GM19324 (cell line): Measurements from ENCODE around the gene KL.
A peak's percentile ranks its signal among the peaks of the same experiment; 100 is the strongest.

Experiments used
- ATAC-seq: cut with Tn5 transposase; IDR thresholded peaks from one replicate; pipeline ENCODE4 v1.9.1; 2021; ENCODE audit warnings: mild to moderate bottlenecking, moderate library complexity; ENCODE audit not compliant: unreplicated experiment, low FRiP score

The KL gene

DNA sequence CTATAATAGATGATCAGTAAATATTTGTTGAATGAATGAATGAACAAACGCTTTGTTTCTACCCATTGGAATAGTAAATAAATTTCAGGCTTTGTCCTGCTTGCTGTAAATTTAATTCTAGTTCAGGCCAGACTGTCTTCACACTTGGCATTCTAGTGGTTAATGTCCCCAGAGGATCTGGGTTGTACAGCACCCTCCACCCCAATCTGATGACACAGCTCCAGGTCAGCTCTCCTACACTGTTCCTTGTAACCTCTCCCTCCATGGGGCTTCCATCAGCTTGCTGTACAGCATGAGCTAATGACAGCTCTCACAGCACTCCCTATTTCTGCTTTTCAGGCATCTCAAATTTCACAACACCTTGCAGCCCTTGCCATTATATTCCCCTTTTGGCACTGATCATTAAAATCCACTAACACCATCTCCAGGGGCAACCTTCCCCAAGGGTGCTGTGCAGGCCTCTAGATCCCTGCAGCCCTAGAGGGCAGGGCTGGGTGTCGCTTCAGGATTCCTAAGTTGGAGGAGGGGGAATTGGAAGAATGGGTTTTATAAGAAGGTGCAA lies 12.7 kb upstream of the KL start:
- no peak for ATAC-seq

- ATAC-seq, result no peak
Observed at GRCh38 chr13:33004511-33004910, 11.7 kb upstream of the KL start.

DNA sequence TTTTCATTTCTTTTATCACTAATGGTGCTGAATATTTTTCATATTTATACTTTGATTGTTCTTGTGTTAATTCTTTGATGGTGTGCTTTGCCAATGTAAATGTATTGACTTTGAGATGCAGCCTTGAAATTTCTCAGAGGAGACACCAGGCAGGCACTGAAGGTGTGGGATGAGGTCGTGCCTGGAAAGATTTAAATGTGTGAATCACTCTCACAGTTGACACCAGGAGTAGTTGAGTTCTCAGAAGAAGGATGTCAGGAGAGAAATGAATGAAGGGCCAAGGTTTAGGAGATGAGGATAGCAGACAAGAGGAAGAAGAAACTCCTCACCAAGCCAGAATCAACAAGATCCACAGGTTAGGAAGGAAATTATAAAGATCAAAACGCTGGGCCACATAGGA lies 10.1 kb upstream of the KL start:
- ATAC-seq, result no peak

DNA sequence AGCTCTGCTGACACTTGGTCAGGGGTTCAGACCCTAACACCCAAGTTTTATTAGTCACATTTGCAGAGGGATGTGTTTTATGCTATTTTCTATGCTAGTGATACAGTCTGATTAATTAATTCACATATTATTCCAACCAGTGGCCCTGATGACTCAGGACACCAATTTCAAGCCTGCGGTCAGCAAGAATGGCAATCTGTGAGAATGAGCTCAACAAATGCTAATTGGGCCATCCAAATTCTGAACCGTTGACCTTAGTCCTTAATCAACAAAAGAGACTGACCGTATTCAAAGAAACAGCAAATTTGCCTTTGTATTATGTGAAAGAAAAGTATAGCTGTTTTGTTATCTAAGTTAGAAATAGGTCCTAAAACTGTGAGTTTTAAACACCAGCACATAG lies 9.6 kb upstream of the KL start:
- ATAC-seq, result no peak

- no peak for ATAC-seq
Observed at GRCh38 chr13:33007237-33007636, 9.0 kb upstream of the KL start.

DNA sequence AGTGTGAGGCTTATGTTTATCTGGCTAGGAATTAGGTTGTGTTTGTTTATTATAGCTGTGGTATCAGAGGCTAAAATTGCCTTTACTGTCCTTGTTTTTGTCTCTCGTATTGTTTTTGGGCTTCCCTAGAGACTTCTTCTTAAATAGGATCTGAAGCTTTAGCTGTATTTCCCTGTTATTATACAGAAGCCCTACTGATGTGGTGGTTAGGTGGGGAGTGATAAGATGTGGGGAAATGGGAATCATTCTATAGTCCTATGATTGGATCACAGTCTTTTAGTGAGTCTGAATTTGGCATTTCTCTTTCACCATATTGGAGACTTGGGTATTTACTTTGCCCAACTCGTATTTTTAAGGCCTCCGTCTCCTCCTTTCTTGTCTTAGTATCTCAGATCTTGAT lies 8.3 kb upstream of the KL start:
- no peak for ATAC-seq

DNA sequence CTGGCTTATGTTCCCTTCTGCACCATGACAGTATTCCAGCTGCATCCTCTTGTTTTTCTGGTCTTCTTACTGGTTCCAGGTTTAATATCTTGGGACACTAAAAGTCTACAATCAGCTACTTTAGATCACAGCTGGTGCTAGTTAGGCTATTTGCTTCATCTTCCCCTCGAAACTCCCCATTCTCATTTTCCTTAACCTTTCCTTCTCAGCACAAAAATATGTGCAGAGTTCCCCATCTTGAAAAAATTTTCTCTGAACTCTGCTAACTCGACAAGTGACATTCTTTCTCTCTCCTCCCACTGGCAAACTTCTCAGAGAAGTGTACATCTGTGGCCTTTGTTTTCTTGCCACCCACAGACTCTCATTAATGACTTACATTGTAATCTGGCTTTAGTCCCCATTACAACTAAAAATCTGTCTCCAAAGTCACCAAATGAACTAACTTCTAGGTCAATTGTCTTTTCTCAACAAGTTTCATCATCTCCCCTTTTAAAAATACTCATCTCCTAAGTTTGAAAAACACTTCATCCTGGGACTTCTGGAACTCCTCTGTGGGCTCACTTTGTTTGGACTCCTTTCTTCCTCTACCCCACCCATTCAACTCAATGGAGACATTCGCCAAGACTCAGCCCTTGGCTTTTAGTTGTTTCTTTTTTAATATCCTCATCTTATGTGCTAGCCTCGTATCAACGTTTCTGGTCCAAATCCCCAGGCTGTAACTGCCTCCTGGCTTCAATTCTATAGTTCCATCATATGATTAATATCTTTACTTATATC lies 7.1 kb upstream of the KL start:
- no peak for ATAC-seq

DNA sequence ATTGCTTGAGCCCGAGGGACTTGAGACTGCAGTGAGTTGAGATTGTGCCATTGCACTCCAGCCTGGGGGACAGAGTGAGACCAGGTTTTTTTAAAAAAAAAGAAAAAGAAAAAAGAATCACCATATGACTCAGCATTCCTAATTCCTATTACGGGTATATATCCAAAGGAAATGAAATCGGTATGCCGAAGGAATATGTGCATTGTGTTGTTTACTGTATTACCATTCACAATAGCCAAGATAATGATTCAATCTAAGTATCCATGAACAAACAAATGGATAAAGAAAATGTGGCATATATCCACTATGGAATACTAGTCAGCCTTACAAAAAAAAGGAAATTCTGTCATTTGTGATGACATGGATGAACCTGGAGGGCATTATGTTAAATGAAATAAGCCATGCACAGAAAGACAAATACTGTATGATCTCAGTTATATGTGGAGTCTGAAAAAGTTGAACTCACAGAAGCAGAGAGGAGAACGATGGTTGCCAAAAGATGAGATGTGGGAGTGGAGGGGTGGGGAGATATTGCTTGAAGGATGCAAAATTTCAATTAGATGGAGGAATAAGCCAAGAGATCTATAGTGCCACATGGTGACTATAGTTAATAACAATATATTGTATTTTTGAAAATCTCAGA lies 4.3 kb upstream of the KL start:
- ATAC-seq, result no peak

- ATAC-seq, result no peak
Observed at GRCh38 chr13:33014291-33014690, 1.9 kb upstream of the KL start.

- no peak for ATAC-seq
Observed at GRCh38 chr13:33015241-33015668, 968 bp upstream of the KL start.

DNA sequence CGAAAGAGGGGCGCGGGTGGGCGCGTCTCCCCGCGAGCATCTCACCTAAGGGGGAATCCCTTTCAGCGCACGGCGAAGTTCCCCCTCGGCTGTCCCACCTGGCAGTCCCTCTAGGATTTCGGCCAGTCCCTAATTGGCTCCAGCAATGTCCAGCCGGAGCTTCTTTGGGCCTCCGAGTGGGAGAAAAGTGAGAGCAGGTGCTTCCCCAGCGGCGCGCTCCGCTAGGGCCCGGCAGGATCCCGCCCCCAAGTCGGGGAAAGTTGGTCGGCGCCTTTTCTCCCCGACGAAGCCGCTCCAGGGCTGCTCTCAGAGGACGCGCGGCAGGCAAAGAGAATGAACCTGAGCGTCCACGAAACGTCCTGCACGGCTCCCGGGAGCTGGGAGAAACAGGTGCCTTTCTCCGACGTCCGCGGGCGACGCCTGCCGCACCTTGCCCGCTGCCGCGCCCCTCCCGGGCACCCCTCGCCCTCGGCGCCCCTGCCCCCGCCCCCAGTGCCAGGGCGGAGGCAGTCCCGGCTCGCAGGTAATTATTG lies 366 bp upstream of the KL start:
- ATAC-seq, result no peak

DNA sequence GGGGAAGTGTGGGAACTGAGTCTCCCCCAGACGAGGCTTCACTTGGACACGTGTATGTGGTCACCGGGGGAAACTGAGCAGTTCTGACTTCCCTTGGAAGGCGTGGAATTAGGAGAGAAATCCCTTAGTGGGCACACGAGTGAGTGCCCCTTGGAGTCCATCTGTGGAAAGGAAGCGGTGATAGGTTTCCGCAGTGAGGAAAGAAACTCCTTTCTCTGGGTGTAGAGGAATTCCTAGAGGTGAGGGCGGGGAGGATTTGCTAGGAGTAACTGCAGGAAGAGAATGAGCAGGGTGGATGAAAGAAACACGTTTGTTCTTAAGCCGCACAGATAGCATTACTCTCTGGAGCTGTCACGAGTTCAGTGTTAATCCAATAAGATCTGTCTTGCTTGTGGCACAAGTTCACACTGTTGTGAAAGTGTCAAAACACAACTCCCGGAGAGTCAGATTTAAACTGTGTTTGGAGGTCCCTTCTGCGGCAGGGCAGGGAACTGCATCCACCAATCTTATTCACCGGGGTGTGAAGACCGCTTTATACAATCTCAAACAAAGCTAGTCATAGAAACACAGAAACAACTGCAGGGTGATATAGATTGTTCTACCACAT lies 1.2 kb downstream of the KL start:
- peak; percentile 70 for ATAC-seq

DNA sequence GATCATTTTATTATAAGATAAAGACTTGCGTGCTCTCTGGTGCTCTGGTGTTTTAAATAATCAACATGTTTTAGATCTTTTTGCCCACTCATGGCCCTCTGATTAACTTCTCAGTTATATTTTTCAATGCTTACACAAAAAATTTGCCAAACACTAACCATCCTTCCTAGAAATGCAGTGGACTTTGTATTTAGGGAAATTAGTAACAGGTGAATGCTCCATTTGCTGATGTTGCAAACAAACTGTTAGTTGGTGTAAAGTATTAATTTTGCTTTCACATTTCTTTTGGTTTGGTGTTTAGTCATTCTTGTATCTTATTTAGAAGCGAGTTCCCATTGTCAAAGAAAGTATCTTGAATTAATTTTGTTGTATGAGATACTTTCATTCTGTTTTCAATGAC lies 2.7 kb downstream of the KL start:
- ATAC-seq, result no peak

DNA sequence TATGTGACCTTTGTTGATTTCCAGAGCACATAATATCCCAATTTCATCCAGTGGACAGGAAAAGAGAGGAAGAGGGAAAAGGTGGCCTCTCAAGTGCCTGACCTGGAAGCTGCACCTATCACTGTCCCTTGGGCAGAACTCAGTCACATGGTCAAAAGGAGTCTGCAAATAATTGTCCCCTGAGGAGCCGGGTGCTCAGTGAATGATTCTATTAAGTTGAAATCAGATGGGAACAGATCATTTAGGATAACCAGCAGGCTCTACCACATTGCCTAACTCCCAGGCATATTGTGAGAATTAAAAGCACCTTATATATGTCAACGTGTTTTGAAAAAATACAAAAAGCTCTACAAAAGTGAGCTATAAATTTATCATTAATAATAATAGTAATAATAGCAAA lies 6.8 kb downstream of the KL start:
- no peak for ATAC-seq

- ATAC-seq, result no peak
Observed at GRCh38 chr13:33025220-33025744, 9.1 kb downstream of the KL start.

GRCh38 chr13:33026489-33027152 lies 10.4 kb downstream of the KL start:
- no peak for ATAC-seq

- no peak for ATAC-seq
Observed at GRCh38 chr13:33028620-33029019, 12.4 kb downstream of the KL start.

DNA sequence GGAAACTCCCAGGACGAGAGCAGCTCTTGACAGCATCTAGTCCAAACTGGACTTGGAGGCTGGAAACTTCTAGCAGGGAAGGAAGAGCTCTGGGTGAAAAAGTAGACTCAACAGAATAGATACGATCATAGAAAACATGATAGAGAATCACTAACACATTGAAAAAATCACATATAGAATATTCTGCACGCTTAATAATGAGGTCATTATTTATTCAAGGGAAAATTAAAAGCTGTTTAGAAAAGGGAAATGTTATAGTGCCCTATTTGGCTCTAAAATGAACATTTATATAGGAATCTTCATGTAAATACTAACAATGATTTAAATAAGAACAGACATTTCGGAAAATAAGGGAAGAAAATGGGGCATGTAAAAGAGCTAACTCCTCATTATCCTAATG lies 15.1 kb downstream of the KL start:
- no peak for ATAC-seq

DNA sequence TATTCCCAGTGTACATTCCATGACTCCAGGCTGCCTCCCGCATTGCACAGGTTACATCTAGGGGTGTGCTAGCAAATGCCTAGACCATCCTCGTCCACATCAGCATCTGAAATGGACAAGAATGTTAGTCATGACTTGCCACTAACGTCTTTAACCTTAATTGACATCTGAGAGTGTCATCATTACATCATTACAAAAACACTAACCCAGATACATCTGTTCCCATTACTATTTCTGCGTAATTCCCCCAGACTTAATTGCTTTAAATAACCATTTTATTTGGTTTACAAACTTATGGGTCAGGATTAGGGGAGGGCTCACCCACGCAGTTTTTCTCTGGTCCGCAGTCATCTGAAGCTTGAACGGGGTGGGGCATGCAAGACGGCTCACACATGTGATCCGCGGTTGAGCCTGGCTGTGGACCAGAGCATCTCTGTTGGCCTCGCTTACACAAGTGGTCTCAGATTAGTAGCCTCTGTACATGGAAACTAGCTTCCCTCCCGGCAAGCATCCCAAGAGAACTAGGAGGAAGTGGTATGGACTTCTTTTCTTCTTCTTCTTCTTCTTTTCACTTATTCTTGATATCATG lies 15.9 kb downstream of the KL start:
- ATAC-seq, result no peak
